ENCODE measurements around the gene KCNJ3. TPM values are rescaled to one million over a fixed set of nuclear protein-coding genes. Genes with fewer than 3 reads are reported as not detected.

KCNJ3 gene
- total RNA-seq, 2 experiments from 2014 or later: not detected

GRCh38 chr2:154713675-154714074 is 15.2 kb downstream of the KCNJ3 start:
- Histone ChIP-seq H3K79me2 (ENCODE audit: insufficient read depth, low read depth, low read length) (no peaks in the 10 kb centered on the region), H3K4me2 (ENCODE audit: low read length) (no peak overlapping the region), H3K9me3 (ENCODE audit: low read length) (no peaks in the 10 kb centered on the region), H2AFZ (ENCODE audit: low read length) (no peak overlapping the region), H4K20me1 (ENCODE audit: insufficient read depth, low read length) (no peaks in the 10 kb centered on the region), H3K9me2 (ENCODE audit: insufficient read depth, low read length) (no peaks in the 10 kb centered on the region), H3K4me3 (ENCODE audit: low read depth, low read length, poor library complexity, severe bottlenecking) (no peak overlapping the region), H3K27ac (ENCODE audit: low read depth, low read length, poor library complexity, severe bottlenecking) (no peak overlapping the region), H3K36me3 (ENCODE audit: insufficient read depth, low read length) (no peaks in the 10 kb centered on the region), H3K4me1 (ENCODE audit: insufficient read depth, low read length, poor library complexity, severe bottlenecking) (no peaks in the 10 kb centered on the region)
- intact Hi-C loops (cut with micrococcal nuclease; ENCODE audit: unreplicated experiment): no loop called here
- TF ChIP-seq EZH2phosphoT487 (IDR thresholded peaks at IDR 0.05; ENCODE audit: borderline replicate concordance, low read depth, low read length) (no peak), CTCF (conservative IDR thresholded peaks at IDR 0.05; ENCODE audit: low read length) (no peak)
- BruUV-seq (replicated peaks): no TSS peak
- CTCF ChIA-PET (ENCODE audit: unreplicated experiment): no interaction called here
- POLR2A ChIA-PET: interaction anchor here (0.6 kb wide), 1 partner anchor 178 kb away, joined by 4 read pairs; no protein-coding TSS in a partner anchor
- no peak for DNase-seq (ENCODE audit: low spot score)

GRCh38 chr2:154720651-154721050 is 22.2 kb downstream of the KCNJ3 start:
- Histone ChIP-seq H3K4me1 (ENCODE audit: insufficient read depth, low read length, poor library complexity, severe bottlenecking) (no peaks in the 10 kb centered on the region), H3K4me3 (ENCODE audit: low read depth, low read length, poor library complexity, severe bottlenecking) (no peak overlapping the region)

More at GRCh38 chr2:154720651-154721050, 22.2 kb downstream of the KCNJ3 start:
- Histone ChIP-seq H3K27ac (ENCODE audit: low read depth, low read length, poor library complexity, severe bottlenecking) (no peak overlapping the region), H3K9me2 (ENCODE audit: insufficient read depth, low read length) (no peaks in the 10 kb centered on the region), H3K4me2 (ENCODE audit: low read length) (no peak overlapping the region), H2AFZ (ENCODE audit: low read length) (no peak overlapping the region), H4K20me1 (ENCODE audit: insufficient read depth, low read length) (no peaks in the 10 kb centered on the region), H3K36me3 (ENCODE audit: insufficient read depth, low read length) (no peaks in the 10 kb centered on the region), H3K9me3 (ENCODE audit: low read length) (no peaks in the 10 kb centered on the region), H3K79me2 (ENCODE audit: insufficient read depth, low read depth, low read length) (no peaks in the 10 kb centered on the region)
- DNase-seq (ENCODE audit: low spot score): no peak
- TF ChIP-seq EZH2phosphoT487 (IDR thresholded peaks at IDR 0.05; ENCODE audit: borderline replicate concordance, low read depth, low read length) (no peak), CTCF (conservative IDR thresholded peaks at IDR 0.05; ENCODE audit: low read length) (no peak)
- intact Hi-C loops (cut with micrococcal nuclease; ENCODE audit: unreplicated experiment): no loop called here
- no TSS peak for BruUV-seq (replicated peaks)
- CTCF ChIA-PET (ENCODE audit: unreplicated experiment): no interaction called here
- POLR2A ChIA-PET: no interaction called here
